HG03066 (cell line): ENCODE data around the gene PABPN1L.

Experiments used
- ATAC-seq: cut with Tn5 transposase; IDR thresholded peaks from one replicate; pipeline ENCODE4 v1.9.1; 2021; ENCODE audit warnings: low read depth; ENCODE audit not compliant: unreplicated experiment

Gene PABPN1L

GRCh38 chr16:88816736-88817535, 49.5 kb downstream of the PABPN1L start:
- ATAC-seq, result no peak

DNA sequence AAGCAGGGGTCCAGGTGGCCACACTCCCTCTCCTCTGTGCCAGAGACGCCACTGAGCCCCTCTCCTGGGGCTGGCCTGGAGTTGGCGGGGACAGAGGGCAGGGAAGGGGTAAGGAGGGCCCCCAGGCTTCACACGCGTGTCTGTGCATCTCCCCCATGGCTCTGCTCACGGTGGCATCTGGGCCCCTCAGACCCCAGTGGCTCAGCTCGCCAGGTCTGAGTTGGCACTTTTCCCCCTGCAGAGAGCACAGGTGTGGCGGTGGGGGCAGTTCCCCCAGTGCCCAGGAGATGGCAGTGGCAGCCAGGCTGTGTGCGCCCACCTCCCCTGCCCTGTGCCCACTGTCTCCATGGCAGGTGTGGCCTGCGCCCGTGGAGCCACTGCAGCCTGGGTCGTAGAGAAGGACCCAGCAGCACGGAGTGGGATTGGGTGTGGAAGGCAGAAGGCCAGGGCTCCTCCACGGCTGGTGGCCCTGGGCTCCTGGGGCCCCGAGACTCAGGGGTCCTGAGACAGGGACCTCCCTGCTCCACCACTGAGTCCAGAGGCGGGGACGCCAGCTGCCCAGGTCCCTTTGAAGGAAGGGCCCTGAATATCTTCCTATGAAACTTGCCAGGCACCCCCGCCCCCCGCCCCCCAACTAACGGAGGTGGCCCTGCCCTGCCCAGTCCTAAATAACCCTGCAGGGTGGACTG, 50.4 kb downstream of the PABPN1L start:
- ATAC-seq, result no peak

DNA sequence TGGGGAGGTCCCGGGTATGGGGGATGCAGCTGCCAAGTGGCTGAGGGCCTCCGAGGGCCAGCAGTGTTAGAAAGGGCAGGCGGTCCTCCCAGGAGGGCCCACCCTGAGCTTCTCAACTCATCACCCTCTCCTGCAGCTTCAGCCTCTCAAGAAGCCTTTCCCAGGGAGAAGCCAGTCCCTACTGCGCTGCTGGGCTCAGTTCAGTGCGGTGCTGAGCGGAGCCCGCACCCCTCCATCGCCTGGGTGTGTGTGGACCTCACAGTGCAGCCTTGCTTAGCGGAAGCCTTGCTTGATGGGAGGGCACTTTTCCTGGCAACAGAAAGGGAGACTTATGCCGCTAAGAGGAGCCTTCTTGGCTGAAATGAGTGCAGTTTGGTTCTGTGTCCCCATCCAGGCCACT, 51.2 kb downstream of the PABPN1L start:
- no peak for ATAC-seq

DNA sequence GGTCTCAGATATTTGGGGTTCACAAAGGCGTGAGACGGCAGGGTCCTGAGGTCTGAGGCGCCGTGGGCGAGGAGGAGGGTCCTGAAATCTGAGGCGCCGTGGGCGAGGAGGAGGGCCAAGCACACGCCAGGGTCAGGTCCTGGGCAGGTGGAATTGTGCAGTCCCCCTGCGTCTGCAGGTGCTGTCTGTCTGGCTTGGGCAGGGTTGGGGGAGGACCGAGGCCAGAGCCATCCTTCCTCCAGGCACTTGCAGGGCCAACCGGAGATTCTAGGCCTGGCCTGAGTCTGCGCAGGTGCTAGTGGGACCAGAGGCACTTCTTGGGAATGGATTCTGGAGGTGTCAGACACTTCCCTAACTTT, 52.3 kb downstream of the PABPN1L start:
- ATAC-seq, result no peak
